Measurements from ENCODE around the gene SUMO2. TPM values are rescaled to one million over a fixed set of nuclear protein-coding genes. Genes with fewer than 3 reads are reported as not detected.

Gene SUMO2
- total RNA-seq, 1 experiment from 2014 or later: 675 TPM

DNA sequence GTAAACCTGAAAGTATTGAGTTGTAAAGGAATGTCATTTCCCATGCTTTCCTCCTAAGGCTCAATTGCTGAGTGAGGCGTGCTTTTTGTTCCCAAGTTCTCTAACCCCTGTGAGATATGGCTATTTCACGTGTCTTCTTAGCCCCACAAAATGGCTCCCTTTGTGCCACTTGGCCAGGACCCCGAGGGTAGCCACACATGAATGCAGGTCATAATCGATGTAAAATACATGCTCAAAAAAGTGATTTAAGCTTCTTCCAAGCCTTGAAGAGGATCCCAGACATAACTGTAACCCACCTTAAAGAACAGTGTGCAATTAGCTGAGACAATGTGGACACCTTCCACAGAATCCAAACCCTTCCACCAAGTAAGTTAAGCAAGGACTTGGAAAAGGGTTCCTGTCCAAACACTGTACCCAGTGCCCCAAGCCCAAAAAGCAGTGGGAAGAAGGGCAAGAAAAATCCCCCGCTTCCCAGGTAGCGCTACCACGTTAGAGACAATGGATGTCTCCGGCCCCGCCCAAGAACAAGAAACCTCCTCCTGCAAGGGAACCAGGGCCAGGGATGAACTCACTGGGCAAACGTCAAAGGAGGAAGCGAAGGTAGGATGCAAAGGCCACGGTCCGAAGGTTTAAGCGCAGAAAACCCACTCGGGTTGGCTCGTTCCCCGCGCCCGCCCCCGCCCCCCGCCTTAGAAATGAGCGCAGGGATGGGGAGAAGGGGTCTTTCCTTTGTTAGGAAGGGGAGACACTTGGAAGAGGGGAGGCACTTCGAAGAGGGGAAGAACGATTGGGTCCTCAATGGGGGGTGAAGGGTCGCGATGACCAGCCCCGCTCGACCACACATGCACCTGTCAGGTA, 29.6 kb downstream of the SUMO2 start:
- intact Hi-C loops (cut with micrococcal nuclease; ENCODE audit: unreplicated experiment): no loop called here
- TSS peak; percentile 51 for BruUV-seq (replicated peaks)
- H3K9me3 ChIP-seq: no peaks in the 10 kb centered on the region
- ChIA-PET POLR2A (no interaction called here), CTCF (no interaction called here)
- peaks cover 84% of the 10 kb centered on the region for H3K36me3 Mint-ChIP-seq (ENCODE audit: insufficient read depth, unreplicated experiment)
- DNase-seq: peak; percentile 62 to 65
- no peaks in the 10 kb centered on the region for H3K27me3 ChIP-seq (replicated peaks; ENCODE audit: control insufficient read depth, insufficient read depth, low read length)
- peaks cover 1% of the 10 kb centered on the region; the same call in 1 of the 2 replicates for H3K36me3 ChIP-seq (ENCODE audit: control insufficient read depth, insufficient read depth, low read length)
- H3K4me1 ChIP-seq: peaks cover 12% of the 10 kb centered on the region
- peaks cover 34% of the 10 kb centered on the region for H3K4me1 Mint-ChIP-seq (ENCODE audit: low read depth, unreplicated experiment)
- TF ChIP-seq, protein P1, sequence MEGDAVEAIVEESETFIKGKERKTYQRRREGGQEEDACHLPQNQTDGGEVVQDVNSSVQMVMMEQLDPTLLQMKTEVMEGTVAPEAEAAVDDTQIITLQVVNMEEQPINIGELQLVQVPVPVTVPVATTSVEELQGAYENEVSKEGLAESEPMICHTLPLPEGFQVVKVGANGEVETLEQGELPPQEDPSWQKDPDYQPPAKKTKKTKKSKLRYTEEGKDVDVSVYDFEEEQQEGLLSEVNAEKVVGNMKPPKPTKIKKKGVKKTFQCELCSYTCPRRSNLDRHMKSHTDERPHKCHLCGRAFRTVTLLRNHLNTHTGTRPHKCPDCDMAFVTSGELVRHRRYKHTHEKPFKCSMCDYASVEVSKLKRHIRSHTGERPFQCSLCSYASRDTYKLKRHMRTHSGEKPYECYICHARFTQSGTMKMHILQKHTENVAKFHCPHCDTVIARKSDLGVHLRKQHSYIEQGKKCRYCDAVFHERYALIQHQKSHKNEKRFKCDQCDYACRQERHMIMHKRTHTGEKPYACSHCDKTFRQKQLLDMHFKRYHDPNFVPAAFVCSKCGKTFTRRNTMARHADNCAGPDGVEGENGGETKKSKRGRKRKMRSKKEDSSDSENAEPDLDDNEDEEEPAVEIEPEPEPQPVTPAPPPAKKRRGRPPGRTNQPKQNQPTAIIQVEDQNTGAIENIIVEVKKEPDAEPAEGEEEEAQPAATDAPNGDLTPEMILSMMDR (IDR thresholded peaks at IDR 0.05; ENCODE audit: insufficient read depth in 1 of 2, low read depth in 1 of 2, low read length in 1 of 2, severe bottlenecking in 1 of 2, unreplicated experiment in 1 of 2): no peak
- H3K9me3 Mint-ChIP-seq (ENCODE audit: unreplicated experiment): no peaks in the 10 kb centered on the region
- H3K27me3 Mint-ChIP-seq (ENCODE audit: insufficient read depth, unreplicated experiment): no peaks in the 10 kb centered on the region
- peak overlapping the region; percentile 95 for H3K27ac Mint-ChIP-seq (ENCODE audit: unreplicated experiment)
- H3K4me3 ChIP-seq (ENCODE audit: low read depth, low read length): peak overlapping the region; percentile 91
- H3K4me3 Mint-ChIP-seq (ENCODE audit: unreplicated experiment): peak overlapping the region; percentile 98

- BruUV-seq (replicated peaks): no TSS peak
- peak overlapping the region; percentile 91 for H3K4me3 ChIP-seq (ENCODE audit: low read depth, low read length)
- TF ChIP-seq, protein P1 (IDR thresholded peaks at IDR 0.05; ENCODE audit: insufficient read depth in 1 of 2, low read depth in 1 of 2, low read length in 1 of 2, severe bottlenecking in 1 of 2, unreplicated experiment in 1 of 2): no peak
- ChIA-PET CTCF (no interaction called here), POLR2A (no interaction called here)
- Mint-ChIP-seq H3K27me3 (ENCODE audit: insufficient read depth, unreplicated experiment) (no peaks in the 10 kb centered on the region), H3K4me3 (ENCODE audit: unreplicated experiment) (peak overlapping the region; percentile 98), H3K36me3 (ENCODE audit: insufficient read depth, unreplicated experiment) (peaks cover 85% of the 10 kb centered on the region), H3K9me3 (ENCODE audit: unreplicated experiment) (no peaks in the 10 kb centered on the region), H3K27ac (ENCODE audit: unreplicated experiment) (peak overlapping the region; percentile 95), H3K4me1 (ENCODE audit: low read depth, unreplicated experiment) (peaks cover 34% of the 10 kb centered on the region)
- peaks cover 1% of the 10 kb centered on the region; the same call in 1 of the 2 replicates for H3K36me3 ChIP-seq (ENCODE audit: control insufficient read depth, insufficient read depth, low read length)
- H3K4me1 ChIP-seq: peaks cover 12% of the 10 kb centered on the region
- no peaks in the 10 kb centered on the region for H3K27me3 ChIP-seq (replicated peaks; ENCODE audit: control insufficient read depth, insufficient read depth, low read length)
- no peaks in the 10 kb centered on the region for H3K9me3 ChIP-seq
- no peak for DNase-seq
- intact Hi-C loops (cut with micrococcal nuclease; ENCODE audit: unreplicated experiment): no loop called here
Observed at GRCh38 chr17:75152523-75152921, 30.2 kb downstream of the SUMO2 start.

DNA sequence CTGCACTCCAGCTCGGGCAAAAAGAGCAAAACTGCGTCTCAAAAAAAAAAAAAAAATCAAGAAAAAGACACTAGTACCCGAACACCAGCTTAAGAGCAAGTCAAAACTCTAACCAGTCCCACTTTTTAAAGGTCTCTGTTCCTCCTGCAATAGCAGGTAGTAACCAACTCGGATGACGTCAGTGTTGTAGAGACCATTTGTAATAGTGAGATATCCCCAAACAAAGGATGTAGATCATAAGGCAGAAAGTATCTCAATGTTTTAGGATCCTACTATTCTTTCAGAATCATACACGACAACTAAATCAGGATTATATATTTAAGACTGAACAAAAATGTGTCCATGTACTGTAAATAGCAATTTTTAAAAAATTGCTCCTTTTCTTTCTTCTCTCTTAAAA, 30.8 kb downstream of the SUMO2 start:
- ChIA-PET POLR2A (no interaction called here), CTCF (no interaction called here)
- H3K27me3 ChIP-seq (replicated peaks; ENCODE audit: control insufficient read depth, insufficient read depth, low read length): no peaks in the 10 kb centered on the region
- no peaks in the 10 kb centered on the region for H3K9me3 Mint-ChIP-seq (ENCODE audit: unreplicated experiment)
- peaks cover 2% of the 10 kb centered on the region; the same call in 1 of the 2 replicates for H3K36me3 ChIP-seq (ENCODE audit: control insufficient read depth, insufficient read depth, low read length)
- H3K27me3 Mint-ChIP-seq (ENCODE audit: insufficient read depth, unreplicated experiment): no peaks in the 10 kb centered on the region
- H3K4me3 Mint-ChIP-seq (ENCODE audit: unreplicated experiment): peak overlapping the region; percentile 98
- peaks cover 89% of the 10 kb centered on the region for H3K36me3 Mint-ChIP-seq (ENCODE audit: insufficient read depth, unreplicated experiment)
- H3K4me3 ChIP-seq (ENCODE audit: low read depth, low read length): no peak overlapping the region
- intact Hi-C loops (cut with micrococcal nuclease; ENCODE audit: unreplicated experiment): no loop called here
- no TSS peak for BruUV-seq (replicated peaks)
- TF ChIP-seq, protein P1 (IDR thresholded peaks at IDR 0.05; ENCODE audit: insufficient read depth in 1 of 2, low read depth in 1 of 2, low read length in 1 of 2, severe bottlenecking in 1 of 2, unreplicated experiment in 1 of 2): no peak
- peak overlapping the region; percentile 95 for H3K27ac Mint-ChIP-seq (ENCODE audit: unreplicated experiment)
- no peaks in the 10 kb centered on the region for H3K9me3 ChIP-seq
- H3K4me1 ChIP-seq: peaks cover 12% of the 10 kb centered on the region
- no peak for DNase-seq
- H3K4me1 Mint-ChIP-seq (ENCODE audit: low read depth, unreplicated experiment): peaks cover 34% of the 10 kb centered on the region
